WTC11 (cell line): ENCODE data around the gene NPAS3. TPM values are rescaled to one million over a fixed set of nuclear protein-coding genes. Genes with fewer than 3 reads are reported as not detected.

Experiments
- ATAC-seq: fragments of 200-7000 bp; cut with Tn5 transposase; 2 replicates; pipeline ENCODE4 v1.10.0; 2021; ENCODE audit warnings: mild to moderate bottlenecking, moderate library complexity
- CTCF ChIA-PET: fragments of 300-600 bp; sonication (Branson Sonifier 250); formaldehyde crosslinking; loops from one replicate; lab custom pipeline; 2021; ENCODE audit warnings: antibody characterized with exemption; lab: Charles Lee
- POLR2A ChIA-PET: fragments of 350-600 bp; sonication (Branson Sonifier 250); formaldehyde crosslinking; loops from one replicate; lab custom pipeline; 2021; ENCODE audit warnings: antibody characterized with exemption; lab: Charles Lee
- DNase-seq: peaks from one replicate; pipeline ENCODE4 v3.0.0; 2021; ENCODE audit warnings: low spot score
- H3K27ac Mint-ChIP-seq: 2 replicates; pipeline ENCODE4 v1.8.0; 2021; ENCODE audit warnings: mixed read lengths
- H3K27me3 Mint-ChIP-seq: 2 replicates; pipeline ENCODE4 v1.8.0; 2021; ENCODE audit warnings: low read depth, mild to moderate bottlenecking, moderate library complexity, mixed read lengths
- H3K36me3 Mint-ChIP-seq: 2 replicates; pipeline ENCODE4 v1.8.0; 2021; ENCODE audit warnings: mixed read lengths
- H3K4me1 Mint-ChIP-seq: 2 replicates; pipeline ENCODE4 v1.8.0; 2022; ENCODE audit warnings: mixed read lengths
- H3K4me3 Mint-ChIP-seq: 2 replicates; pipeline ENCODE4 v1.8.0; 2021; ENCODE audit warnings: mild to moderate bottlenecking, moderate library complexity, mixed read lengths
- H3K9me3 Mint-ChIP-seq: 2 replicates; pipeline ENCODE4 v1.8.0; 2021; ENCODE audit warnings: mixed read lengths
- FOXK1 ChIP-seq: sonication (generic); formaldehyde crosslinking; IDR thresholded peaks from 2 replicates; pipeline ENCODE4 v1.8.0; 2022; ENCODE audit warnings: mild to moderate bottlenecking, moderate library complexity, missing genetic modification reagents
- FOXP1 ChIP-seq: sonication (generic); formaldehyde crosslinking; IDR thresholded peaks from 2 replicates; pipeline ENCODE4 v1.8.0; 2022; ENCODE audit warnings: missing genetic modification reagents, mild to moderate bottlenecking, moderate library complexity, borderline replicate concordance
- HMGXB4 ChIP-seq: sonication (generic); formaldehyde crosslinking; IDR thresholded peaks from 2 replicates; pipeline ENCODE4 v1.8.1; 2023; ENCODE audit warnings: mild to moderate bottlenecking, moderate library complexity, missing genetic modification reagents
- NFATC4 ChIP-seq: fragments of 250-450 bp; sonication (Bioruptor Pico); IDR thresholded peaks from 2 replicates; pipeline ENCODE4 v1.9.0; 2021; ENCODE audit warnings: mild to moderate bottlenecking
- SMAD4 ChIP-seq: sonication (generic); formaldehyde crosslinking; IDR thresholded peaks from 2 replicates; pipeline ENCODE4 v1.8.0; 2022; ENCODE audit warnings: mild to moderate bottlenecking, missing genetic modification reagents
- USF2 ChIP-seq: sonication (generic); formaldehyde crosslinking; IDR thresholded peaks from 2 replicates; pipeline ENCODE4 v1.8.1; 2023; ENCODE audit warnings: mild to moderate bottlenecking, missing genetic modification reagents, moderate library complexity
- ZBTB21 ChIP-seq: sonication (generic); formaldehyde crosslinking; IDR thresholded peaks from 2 replicates; pipeline ENCODE4 v1.8.1; 2023; ENCODE audit warnings: mild to moderate bottlenecking, missing genetic modification reagents, borderline replicate concordance
- total RNA-seq: library from RNA; stranded (reverse); gene quantifications from 3 replicates; pipeline ENCODE4 v1.2.3, GENCODE V29; 2021
- TF ChIP-seq, protein P1 (sequence below): sonication (generic); formaldehyde crosslinking; IDR thresholded peaks from 2 replicates; pipeline ENCODE4 v1.8.0; 2023; ENCODE audit warnings: missing genetic modification reagents, mild to moderate bottlenecking, borderline replicate concordance
- TF ChIP-seq, protein P2 (sequence below): fragments of 250-450 bp; sonication (Bioruptor Pico); IDR thresholded peaks from 2 replicates; pipeline ENCODE4 v1.8.0; 2021; ENCODE audit warnings: mild to moderate bottlenecking
- TF ChIP-seq, protein P3 (sequence below): sonication (generic); formaldehyde crosslinking; conservative IDR thresholded peaks from 2 replicates; pipeline ENCODE4 v1.8.1; 2022; ENCODE audit warnings: mild to moderate bottlenecking, missing genetic modification reagents
- TF ChIP-seq, protein P4 (sequence below): sonication (generic); formaldehyde crosslinking; IDR thresholded peaks from 2 replicates; pipeline ENCODE4 v1.8.1; 2023; ENCODE audit warnings: mild to moderate bottlenecking, missing genetic modification reagents

NPAS3 gene
- total RNA-seq, 1 experiment from 2014 or later: 3.2 TPM

GRCh38 chr14:33788161-33788560, 849.5 kb downstream of the NPAS3 start:
- TF ChIP-seq, protein P1, sequence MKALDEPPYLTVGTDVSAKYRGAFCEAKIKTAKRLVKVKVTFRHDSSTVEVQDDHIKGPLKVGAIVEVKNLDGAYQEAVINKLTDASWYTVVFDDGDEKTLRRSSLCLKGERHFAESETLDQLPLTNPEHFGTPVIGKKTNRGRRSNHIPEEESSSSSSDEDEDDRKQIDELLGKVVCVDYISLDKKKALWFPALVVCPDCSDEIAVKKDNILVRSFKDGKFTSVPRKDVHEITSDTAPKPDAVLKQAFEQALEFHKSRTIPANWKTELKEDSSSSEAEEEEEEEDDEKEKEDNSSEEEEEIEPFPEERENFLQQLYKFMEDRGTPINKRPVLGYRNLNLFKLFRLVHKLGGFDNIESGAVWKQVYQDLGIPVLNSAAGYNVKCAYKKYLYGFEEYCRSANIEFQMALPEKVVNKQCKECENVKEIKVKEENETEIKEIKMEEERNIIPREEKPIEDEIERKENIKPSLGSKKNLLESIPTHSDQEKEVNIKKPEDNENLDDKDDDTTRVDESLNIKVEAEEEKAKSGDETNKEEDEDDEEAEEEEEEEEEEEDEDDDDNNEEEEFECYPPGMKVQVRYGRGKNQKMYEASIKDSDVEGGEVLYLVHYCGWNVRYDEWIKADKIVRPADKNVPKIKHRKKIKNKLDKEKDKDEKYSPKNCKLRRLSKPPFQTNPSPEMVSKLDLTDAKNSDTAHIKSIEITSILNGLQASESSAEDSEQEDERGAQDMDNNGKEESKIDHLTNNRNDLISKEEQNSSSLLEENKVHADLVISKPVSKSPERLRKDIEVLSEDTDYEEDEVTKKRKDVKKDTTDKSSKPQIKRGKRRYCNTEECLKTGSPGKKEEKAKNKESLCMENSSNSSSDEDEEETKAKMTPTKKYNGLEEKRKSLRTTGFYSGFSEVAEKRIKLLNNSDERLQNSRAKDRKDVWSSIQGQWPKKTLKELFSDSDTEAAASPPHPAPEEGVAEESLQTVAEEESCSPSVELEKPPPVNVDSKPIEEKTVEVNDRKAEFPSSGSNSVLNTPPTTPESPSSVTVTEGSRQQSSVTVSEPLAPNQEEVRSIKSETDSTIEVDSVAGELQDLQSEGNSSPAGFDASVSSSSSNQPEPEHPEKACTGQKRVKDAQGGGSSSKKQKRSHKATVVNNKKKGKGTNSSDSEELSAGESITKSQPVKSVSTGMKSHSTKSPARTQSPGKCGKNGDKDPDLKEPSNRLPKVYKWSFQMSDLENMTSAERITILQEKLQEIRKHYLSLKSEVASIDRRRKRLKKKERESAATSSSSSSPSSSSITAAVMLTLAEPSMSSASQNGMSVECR (CRISPR knock-in tag): no peak
- TF ChIP-seq, protein P2, sequence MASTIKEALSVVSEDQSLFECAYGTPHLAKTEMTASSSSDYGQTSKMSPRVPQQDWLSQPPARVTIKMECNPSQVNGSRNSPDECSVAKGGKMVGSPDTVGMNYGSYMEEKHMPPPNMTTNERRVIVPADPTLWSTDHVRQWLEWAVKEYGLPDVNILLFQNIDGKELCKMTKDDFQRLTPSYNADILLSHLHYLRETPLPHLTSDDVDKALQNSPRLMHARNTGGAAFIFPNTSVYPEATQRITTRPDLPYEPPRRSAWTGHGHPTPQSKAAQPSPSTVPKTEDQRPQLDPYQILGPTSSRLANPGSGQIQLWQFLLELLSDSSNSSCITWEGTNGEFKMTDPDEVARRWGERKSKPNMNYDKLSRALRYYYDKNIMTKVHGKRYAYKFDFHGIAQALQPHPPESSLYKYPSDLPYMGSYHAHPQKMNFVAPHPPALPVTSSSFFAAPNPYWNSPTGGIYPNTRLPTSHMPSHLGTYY: no peak
- TF ChIP-seq, protein P3, sequence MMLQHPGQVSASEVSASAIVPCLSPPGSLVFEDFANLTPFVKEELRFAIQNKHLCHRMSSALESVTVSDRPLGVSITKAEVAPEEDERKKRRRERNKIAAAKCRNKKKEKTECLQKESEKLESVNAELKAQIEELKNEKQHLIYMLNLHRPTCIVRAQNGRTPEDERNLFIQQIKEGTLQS: no peak
- TF ChIP-seq SMAD4 (CRISPR knock-in tag) (no peak), HMGXB4 (CRISPR knock-in tag) (no peak), NFATC4 (CRISPR knock-in tag) (no peak)
- no peaks in the 10 kb centered on the region for H3K27me3 Mint-ChIP-seq
- ChIA-PET CTCF (interaction anchor here (1.0 kb wide), 1 partner anchor 112 kb away, joined by 4 read pairs; no protein-coding TSS in a partner anchor), POLR2A (no interaction called here)
- H3K9me3 Mint-ChIP-seq: no peaks in the 10 kb centered on the region
- ATAC-seq (peak; percentile 80), DNase-seq (peak; percentile 19)
- H3K27ac Mint-ChIP-seq: no peak overlapping the region
- no peaks in the 10 kb centered on the region for H3K36me3 Mint-ChIP-seq
- peaks cover 35% of the 10 kb centered on the region for H3K4me1 Mint-ChIP-seq
- H3K4me3 Mint-ChIP-seq: no peak overlapping the region

DNA sequence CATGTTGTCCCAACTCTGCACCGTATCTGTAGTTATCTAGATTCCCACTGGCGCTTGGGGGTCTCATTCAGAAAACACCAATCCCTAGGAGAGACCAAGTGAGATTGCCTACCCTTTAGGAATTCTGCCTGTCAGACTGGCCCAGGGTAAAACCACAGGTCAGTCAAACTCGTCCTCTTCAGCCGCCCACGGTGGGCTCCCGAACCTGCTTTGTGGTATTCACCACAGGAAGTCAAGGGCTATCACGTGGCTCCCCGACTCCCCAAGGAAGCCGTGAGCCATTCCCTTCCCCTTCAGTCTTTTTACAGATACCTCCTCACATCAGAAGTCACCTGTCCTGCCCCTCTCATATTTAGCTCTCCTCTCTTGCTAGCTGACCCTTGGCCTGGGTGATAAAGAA, 852.3 kb downstream of the NPAS3 start:
- POLR2A ChIA-PET: no interaction called here
- peaks cover 27% of the 10 kb centered on the region for H3K4me1 Mint-ChIP-seq
- no peaks in the 10 kb centered on the region for H3K27me3 Mint-ChIP-seq
- no peak overlapping the region for H3K27ac Mint-ChIP-seq
- no peaks in the 10 kb centered on the region for H3K9me3 Mint-ChIP-seq
- TF ChIP-seq USF2 (peak; percentile 21; the same call in 1 of the 2 replicates), FOXP1 (CRISPR knock-in tag) (no peak), FOXK1 (CRISPR knock-in tag) (no peak), ZBTB21 (CRISPR knock-in tag) (no peak), SMAD4 (CRISPR knock-in tag) (no peak)
- TF ChIP-seq, protein P4, sequence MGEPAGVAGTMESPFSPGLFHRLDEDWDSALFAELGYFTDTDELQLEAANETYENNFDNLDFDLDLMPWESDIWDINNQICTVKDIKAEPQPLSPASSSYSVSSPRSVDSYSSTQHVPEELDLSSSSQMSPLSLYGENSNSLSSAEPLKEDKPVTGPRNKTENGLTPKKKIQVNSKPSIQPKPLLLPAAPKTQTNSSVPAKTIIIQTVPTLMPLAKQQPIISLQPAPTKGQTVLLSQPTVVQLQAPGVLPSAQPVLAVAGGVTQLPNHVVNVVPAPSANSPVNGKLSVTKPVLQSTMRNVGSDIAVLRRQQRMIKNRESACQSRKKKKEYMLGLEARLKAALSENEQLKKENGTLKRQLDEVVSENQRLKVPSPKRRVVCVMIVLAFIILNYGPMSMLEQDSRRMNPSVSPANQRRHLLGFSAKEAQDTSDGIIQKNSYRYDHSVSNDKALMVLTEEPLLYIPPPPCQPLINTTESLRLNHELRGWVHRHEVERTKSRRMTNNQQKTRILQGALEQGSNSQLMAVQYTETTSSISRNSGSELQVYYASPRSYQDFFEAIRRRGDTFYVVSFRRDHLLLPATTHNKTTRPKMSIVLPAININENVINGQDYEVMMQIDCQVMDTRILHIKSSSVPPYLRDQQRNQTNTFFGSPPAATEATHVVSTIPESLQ (CRISPR knock-in tag): no peak
- no peaks in the 10 kb centered on the region for H3K36me3 Mint-ChIP-seq
- CTCF ChIA-PET: interaction anchor here (2.7 kb wide), 1 partner anchor 115 kb away, joined by 17 read pairs; no protein-coding TSS in a partner anchor
- no peak for ATAC-seq
- no peak for DNase-seq
- no peak overlapping the region for H3K4me3 Mint-ChIP-seq
